Transverse colon (tissue), 4 donors: ENCODE measurements around the gene CYREN.

ENCODE experiments used
- EP300 ChIP-seq: sonication (generic); formaldehyde crosslinking; IDR thresholded peaks from one replicate; pipeline ENCODE4 v1.6.1; 2017; ENCODE audit warnings: antibody characterized with exemption, low read depth
- POLR2A ChIP-seq: fragments of 450-650 bp; IDR thresholded peaks from one replicate; pipeline ENCODE4 v1.6.1; 2016; ENCODE audit warnings: antibody characterized with exemption, mild to moderate bottlenecking, moderate library complexity
- POLR2AphosphoS5 ChIP-seq, 3 donors: sonication (generic); formaldehyde crosslinking; IDR thresholded peaks; one replicate each; pipeline ENCODE4 v1.6.1; 2016; ENCODE audit warnings: antibody characterized with exemption in 3 of 3
- TF ChIP-seq, protein P1 (sequence below), 5 experiments: fragments of 200-600 bp in 3 of 5; fragments of 450-650 bp in 2 of 5; sonication (generic) in 3 of 5; IDR thresholded peaks; 1 replicate in 2 of 5; 2 replicates in 3 of 5; pipeline ENCODE4 v1.5.1; 2016 to 2017; ENCODE audit warnings: antibody characterized with exemption in 5 of 5, inconsistent platforms in 3 of 5, mild to moderate bottlenecking in 2 of 5, moderate library complexity in 1 of 5

DNA sequence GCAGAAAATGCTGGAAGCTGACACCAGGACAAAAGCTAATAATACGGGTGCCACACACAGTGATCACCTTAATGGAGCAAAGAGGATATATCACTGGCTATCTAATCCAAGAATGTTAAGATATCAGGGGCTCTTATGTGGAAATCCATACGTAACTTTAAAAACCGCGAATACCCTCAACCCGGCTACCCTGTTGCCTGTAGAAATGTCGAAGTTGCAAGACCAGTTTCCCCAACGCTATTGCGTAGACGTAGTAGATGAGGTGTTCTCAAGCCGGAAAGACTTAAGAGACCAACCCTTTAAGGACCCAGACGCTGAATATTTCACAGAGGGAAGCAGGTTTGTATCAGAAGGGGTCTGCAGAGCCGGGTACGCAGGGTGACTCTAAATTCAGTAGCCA lies 7.9 kb upstream of the CYREN start:
- no peak for TF ChIP-seq POLR2A
- TF ChIP-seq, protein P1, sequence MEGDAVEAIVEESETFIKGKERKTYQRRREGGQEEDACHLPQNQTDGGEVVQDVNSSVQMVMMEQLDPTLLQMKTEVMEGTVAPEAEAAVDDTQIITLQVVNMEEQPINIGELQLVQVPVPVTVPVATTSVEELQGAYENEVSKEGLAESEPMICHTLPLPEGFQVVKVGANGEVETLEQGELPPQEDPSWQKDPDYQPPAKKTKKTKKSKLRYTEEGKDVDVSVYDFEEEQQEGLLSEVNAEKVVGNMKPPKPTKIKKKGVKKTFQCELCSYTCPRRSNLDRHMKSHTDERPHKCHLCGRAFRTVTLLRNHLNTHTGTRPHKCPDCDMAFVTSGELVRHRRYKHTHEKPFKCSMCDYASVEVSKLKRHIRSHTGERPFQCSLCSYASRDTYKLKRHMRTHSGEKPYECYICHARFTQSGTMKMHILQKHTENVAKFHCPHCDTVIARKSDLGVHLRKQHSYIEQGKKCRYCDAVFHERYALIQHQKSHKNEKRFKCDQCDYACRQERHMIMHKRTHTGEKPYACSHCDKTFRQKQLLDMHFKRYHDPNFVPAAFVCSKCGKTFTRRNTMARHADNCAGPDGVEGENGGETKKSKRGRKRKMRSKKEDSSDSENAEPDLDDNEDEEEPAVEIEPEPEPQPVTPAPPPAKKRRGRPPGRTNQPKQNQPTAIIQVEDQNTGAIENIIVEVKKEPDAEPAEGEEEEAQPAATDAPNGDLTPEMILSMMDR (IDR thresholded peaks at IDR 0.05): no peak
- no peak for TF ChIP-seq POLR2AphosphoS5 (IDR thresholded peaks at IDR 0.05)
- TF ChIP-seq EP300: no peak
